Measurements from ENCODE around the gene ZSWIM9. TPM values are rescaled to one million over a fixed set of nuclear protein-coding genes. Genes with fewer than 3 reads are reported as not detected.

Gene ZSWIM9
- total and polyA plus RNA-seq, 10 donors = 1.3 to 9.3 (median 3.6) TPM

DNA sequence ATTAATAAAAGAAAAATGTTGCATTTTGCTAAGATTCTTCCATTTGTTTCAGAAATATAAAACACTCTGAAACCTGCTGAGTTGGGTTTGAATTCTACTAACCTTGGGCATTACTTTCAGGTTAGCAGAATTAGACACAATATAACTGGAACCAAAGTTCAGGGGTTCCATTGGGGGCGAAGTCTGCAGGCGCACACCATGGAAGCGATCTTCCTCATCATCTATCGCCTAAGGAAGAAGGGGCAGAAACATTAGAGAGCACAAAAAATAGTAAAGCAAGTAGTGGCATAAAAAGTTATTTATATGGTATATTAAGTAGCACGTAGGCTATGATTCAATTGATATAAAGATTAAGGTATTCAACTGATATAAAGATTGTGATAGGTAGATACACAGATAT is 51.1 kb downstream of the ZSWIM9 start:
- 97 to 99% (median 97%) methylated on average over 5 of the region's 5 CpGs for WGBS, 5 donors
- TF ChIP-seq POLR2A (IDR thresholded peaks at IDR 0.05) (no peak), POLR2AphosphoS5 (IDR thresholded peaks at IDR 0.05) (no peak), CTCF (IDR thresholded peaks at IDR 0.05 in 8 of 11, conservative IDR thresholded peaks at IDR 0.05 in 3 of 11) (no peak)
- peaks cover 4 to 100% (median 75%) of the 10 kb centered on the region in 6 donors for H3K36me3 ChIP-seq
- no peaks in the 10 kb centered on the region for H3K4me1 ChIP-seq
- DNase-seq = no peak
- intact Hi-C loops (cut with DNase I; ENCODE audit: low total_unique reads) = no loop called here
- H3K9me3 ChIP-seq = no peaks in the 10 kb centered on the region
- no peak overlapping the region for H3K27ac ChIP-seq
- H3K27me3 ChIP-seq (replicated peaks in 1 of 7) = no peaks in the 10 kb centered on the region
- H3K4me3 ChIP-seq = no peak overlapping the region

- Histone ChIP-seq H3K36me3 (peaks cover 7 to 100% (median 95%) of the 10 kb centered on the region in 6 donors), H3K27me3 (replicated peaks in 1 of 7) (no peaks in the 10 kb centered on the region), H3K4me3 (no peak overlapping the region), H3K4me1 (no peaks in the 10 kb centered on the region), H3K9me3 (no peaks in the 10 kb centered on the region), H3K27ac (no peak overlapping the region)
- DNase-seq = no peak
- 76 to 87% (median 81%) methylated on average over 15 to 19 of the region's 19 CpGs for WGBS, 5 donors
- intact Hi-C loops (cut with DNase I; ENCODE audit: low total_unique reads) = no loop called here
- TF ChIP-seq CTCF (IDR thresholded peaks at IDR 0.05 in 8 of 11, conservative IDR thresholded peaks at IDR 0.05 in 3 of 11) (no peak), POLR2AphosphoS5 (IDR thresholded peaks at IDR 0.05) (peak; percentile 5 to 62 (median 23))
These were observed 60.2 kb downstream of the ZSWIM9 start for GRCh38 chr19:48230555-48231129.

GRCh38 chr19:48237057-48237456 is 66.6 kb downstream of the ZSWIM9 start:
- H3K9me3 ChIP-seq = no peaks in the 10 kb centered on the region
- TF ChIP-seq CTCF (IDR thresholded peaks at IDR 0.05 in 8 of 11, conservative IDR thresholded peaks at IDR 0.05 in 3 of 11) (no peak), POLR2A (IDR thresholded peaks at IDR 0.05) (no peak), POLR2AphosphoS5 (IDR thresholded peaks at IDR 0.05) (no peak)
- DNase-seq = no peak
- no peak overlapping the region for H3K27ac ChIP-seq
- intact Hi-C loops (cut with DNase I; ENCODE audit: low total_unique reads) = no loop called here
- 64 to 81% (median 75%) methylated on average over 3 of the region's 3 CpGs for WGBS, 5 donors
- H3K36me3 ChIP-seq = peaks cover 7 to 100% (median 84%) of the 10 kb centered on the region in 6 donors
- H3K27me3 ChIP-seq (replicated peaks in 1 of 7) = no peaks in the 10 kb centered on the region
- no peak overlapping the region for H3K4me3 ChIP-seq
- H3K4me1 ChIP-seq = peaks cover 0 to 16% (median 6%) of the 10 kb centered on the region in 6 donors

- Histone ChIP-seq H3K9me3 (no peaks in the 10 kb centered on the region), H3K4me1 (peaks cover 0 to 26% (median 9%) of the 10 kb centered on the region in 6 donors), H3K27ac (no peak overlapping the region), H3K27me3 (replicated peaks in 1 of 7) (no peaks in the 10 kb centered on the region), H3K36me3 (peaks cover 0 to 96% (median 70%) of the 10 kb centered on the region in 6 donors), H3K4me3 (no peak overlapping the region)
- TF ChIP-seq CTCF (IDR thresholded peaks at IDR 0.05 in 8 of 11, conservative IDR thresholded peaks at IDR 0.05 in 3 of 11) (no peak), POLR2A (IDR thresholded peaks at IDR 0.05) (no peak), POLR2AphosphoS5 (IDR thresholded peaks at IDR 0.05) (no peak)
- 74 to 91% (median 88%) methylated on average over 6 of the region's 6 CpGs for WGBS, 5 donors
- DNase-seq = no peak
- intact Hi-C loops (cut with DNase I; ENCODE audit: low total_unique reads) = no loop called here
These were observed 68.6 kb downstream of the ZSWIM9 start for GRCh38 chr19:48239120-48239519.
